GM10847 (cell line): ENCODE results near the gene HIPK4.

Experiments used
- POLR2A ChIP-seq: IDR thresholded peaks from 2 replicates; pipeline ENCODE4 v1.6.1; 2011; ENCODE audit not compliant: insufficient read length; ENCODE audit errors: extremely low read depth

HIPK4 gene

GRCh38 chr19:40390084-40390742, at the start of gene HIPK4:
Gene HIPK4, minus strand, starts transcription at chr19:40390181. Its CDS starts 279 bp downstream, at chr19:40389902.
- TF ChIP-seq POLR2A, result no peak

DNA sequence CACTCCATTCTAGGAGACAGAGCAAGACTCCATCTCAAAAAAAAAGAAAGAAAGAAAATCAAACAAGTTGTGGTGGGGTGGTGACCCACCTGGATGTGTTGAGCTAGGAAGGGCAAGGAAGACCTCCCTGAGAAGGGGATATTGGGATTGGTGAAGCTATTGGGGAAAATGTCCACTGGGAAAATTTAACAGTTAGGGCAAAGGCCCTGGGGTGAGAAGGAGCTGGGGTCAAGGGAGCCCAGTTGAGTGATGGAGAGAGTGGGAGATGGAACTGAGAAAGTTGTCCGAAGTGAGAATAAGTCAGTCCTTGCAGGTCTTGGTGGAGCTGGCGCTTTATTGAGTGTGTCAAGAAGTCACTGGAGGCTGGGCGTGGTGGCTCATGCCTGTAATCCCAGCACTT, 48.3 kb upstream of the HIPK4 start:
- no peak for TF ChIP-seq POLR2A

GRCh38 chr19:40433391-40434216, 43.6 kb upstream of the HIPK4 start:
- peak; percentile 42 for TF ChIP-seq POLR2A

DNA sequence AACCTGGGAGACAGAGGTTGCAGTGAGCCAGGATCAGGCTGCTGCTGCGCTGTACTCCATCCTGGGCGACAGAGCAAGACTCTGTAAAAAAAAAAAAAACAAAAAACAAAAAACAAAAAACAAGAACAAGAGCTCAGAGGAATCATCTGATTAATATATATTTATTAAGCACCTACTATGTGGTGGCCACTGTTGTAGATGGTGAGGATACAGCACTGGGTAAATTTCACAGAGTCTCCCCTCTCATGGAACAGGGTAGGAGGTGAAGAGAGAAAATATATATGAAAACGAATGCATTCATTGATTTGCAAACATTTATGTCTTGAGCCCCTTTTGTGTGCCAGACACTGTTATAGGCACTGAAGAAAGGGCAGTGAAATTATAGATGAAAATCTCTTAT, 41.7 kb upstream of the HIPK4 start:
- TF ChIP-seq POLR2A, result no peak

- TF ChIP-seq POLR2A, result peak; percentile 99
Measured at GRCh38 chr19:40425450-40426287, 35.7 kb upstream of the HIPK4 start, which contains the start of gene SERTAD1. Gene SERTAD1, minus strand, starts transcription at chr19:40425992. Its CDS starts 2,446 bp downstream, at chr19:40423546.

GRCh38 chr19:40424637-40425449, 34.9 kb upstream of the HIPK4 start:
- no peak for TF ChIP-seq POLR2A

GRCh38 chr19:40423938-40424337, 34.0 kb upstream of the HIPK4 start:
- no peak for TF ChIP-seq POLR2A

DNA sequence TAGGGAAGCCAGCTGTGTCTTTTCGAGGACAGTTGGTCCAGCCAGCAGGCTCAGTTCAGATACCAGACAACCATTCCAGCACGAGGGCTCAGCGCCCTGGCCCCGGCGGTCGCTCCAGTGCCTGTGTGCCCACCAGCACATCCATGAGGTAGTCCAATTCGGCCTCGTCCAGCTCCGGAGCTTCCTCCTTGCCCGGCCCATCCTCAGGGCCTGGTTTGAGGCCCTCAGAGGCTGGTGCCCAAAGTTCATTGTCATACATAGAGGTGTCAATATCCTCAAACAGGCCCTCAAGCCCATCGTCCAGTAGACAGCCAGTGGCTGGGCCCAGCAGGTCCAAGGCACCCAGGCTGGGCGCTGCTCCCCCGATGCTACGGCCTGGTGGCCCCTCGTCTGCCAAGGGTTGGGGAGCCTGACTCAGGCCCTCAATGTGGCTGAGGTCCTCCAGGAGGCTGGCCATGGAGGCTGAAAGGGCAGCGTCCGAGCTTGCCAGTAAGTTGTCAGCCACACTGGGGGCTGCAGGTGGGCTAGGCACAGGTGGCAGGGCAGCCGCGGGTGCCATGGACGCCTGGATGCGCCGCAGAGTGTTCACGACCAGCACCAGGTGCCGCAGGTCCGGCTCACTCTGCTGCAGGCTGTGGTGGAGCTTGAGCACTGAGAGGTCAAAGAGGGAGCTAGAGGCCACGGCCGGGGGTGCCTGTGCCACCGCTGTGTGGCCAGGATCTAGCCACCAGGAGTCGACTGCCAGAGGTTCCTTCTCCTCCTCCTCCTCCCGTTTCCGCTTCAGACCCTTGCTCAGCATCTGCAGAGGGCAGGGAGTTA, 33.0 kb upstream of the HIPK4 start:
- no peak for TF ChIP-seq POLR2A

DNA sequence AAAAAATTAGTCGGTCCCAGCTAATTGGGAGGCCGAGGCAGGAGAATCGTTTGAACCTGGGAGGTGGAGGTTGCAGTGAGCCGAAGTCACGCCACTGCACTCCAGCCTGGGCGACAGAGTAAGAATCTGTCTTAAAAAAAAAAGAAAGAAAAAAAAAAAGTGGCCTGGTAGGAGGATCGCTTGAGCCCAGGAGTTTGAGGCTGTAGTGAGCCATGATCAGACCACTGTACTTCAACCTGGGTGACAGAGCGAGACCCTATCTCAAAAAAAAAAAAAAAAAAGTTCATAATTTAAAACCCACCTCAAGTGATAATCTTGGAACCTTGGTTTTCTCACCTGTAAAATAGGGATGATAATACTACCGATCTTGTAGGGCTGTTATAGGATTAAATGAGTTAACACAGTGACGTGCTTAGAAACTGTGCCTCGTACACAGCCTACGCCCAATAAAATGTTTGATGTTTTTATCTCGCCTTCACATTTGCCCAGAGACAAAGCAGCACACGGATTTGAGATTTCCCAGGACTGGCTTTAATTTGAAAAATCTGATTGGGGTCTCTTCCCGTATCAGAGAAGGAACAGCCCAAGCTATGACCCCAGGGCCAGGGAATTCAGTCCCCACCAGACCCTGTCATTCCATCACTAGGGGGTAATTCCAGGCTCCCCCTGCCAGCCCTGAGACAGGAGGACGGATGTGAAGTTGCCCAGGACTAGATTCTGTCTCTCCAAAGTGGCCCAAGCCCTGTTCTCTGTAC, 32.2 kb upstream of the HIPK4 start:
- no peak for TF ChIP-seq POLR2A

- TF ChIP-seq POLR2A, result peak; percentile 77
Measured at GRCh38 chr19:40420766-40421765, 31.1 kb upstream of the HIPK4 start.

DNA sequence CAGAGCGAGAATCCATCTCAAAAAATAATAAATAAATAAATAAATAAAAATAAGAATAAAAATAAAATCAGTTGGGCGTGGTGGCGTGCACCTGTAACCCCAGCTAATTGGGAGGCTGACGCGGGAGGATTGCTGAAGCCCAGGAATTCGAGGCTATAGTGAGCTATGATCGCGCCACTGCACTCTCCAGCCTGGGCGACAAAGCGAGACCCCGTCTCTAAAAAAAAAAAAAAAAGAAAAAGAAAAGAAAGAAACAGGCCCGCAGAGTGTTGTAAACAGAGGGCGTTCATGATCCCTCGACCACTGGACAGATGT, 30.4 kb upstream of the HIPK4 start:
- TF ChIP-seq POLR2A, result no peak

GRCh38 chr19:40419780-40420179, 29.8 kb upstream of the HIPK4 start:
- no peak for TF ChIP-seq POLR2A
